ENCODE results near the gene CDKL2.
"Not testable (repeated sequence)": the region's sequence is repeated elsewhere in the genome, so short reads cannot be mapped to it uniquely, and the experiment has no call there.

The CDKL2 gene

GRCh38 chr4:75555294-75556164, 74.8 kb downstream of the CDKL2 start, which contains the start of gene ODAPH:
Gene ODAPH (plus strand): TSS chr4:75556066. CDS start chr4:75556083, 17 bp downstream.
- peak in 2 of 3 donors; percentile 6 to 13 for DNase-seq (ENCODE audit: low read depth in 2 of 3, low spot score in 1 of 3)

DNA sequence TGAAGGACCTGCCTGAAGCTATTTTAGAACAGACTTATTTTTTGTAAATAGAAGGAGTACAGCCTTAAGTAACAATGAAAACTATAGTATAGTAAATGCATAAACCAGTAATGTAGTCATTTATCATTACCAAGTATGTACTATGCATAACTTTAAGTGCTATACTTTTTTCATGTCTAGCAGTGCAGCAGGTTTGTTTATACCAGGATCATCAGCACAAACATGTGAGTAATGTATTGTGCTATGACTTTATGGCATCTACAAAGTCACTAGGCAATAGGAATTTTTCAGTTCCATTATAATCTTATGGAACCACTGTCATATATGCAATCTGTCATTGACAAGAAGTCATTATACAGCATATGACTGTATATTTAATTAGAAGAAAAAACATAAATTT, 77.9 kb downstream of the CDKL2 start:
- DNase-seq (ENCODE audit: low read depth in 2 of 3, low spot score in 1 of 3), result no peak

DNA sequence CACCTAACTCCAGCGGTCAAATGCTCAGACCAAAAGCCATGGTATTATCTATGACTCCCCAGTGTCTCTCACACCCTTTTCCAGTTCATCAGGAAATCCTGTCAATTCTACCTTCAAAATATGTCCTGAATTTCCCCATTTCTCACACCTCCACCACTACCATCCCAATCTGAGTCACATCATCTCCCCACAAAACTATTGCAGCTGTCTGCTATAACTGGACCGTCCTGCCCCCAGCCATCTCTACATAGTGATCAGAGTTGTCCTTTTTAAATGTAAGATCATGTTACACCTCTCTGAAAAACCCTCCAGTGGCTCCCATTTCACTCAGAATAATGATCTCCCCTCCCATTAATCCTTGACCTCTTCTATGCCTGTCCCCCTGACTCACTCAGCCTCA, 81.3 kb downstream of the CDKL2 start:
- no peak for DNase-seq (ENCODE audit: low read depth in 2 of 3, low spot score in 1 of 3)

DNA sequence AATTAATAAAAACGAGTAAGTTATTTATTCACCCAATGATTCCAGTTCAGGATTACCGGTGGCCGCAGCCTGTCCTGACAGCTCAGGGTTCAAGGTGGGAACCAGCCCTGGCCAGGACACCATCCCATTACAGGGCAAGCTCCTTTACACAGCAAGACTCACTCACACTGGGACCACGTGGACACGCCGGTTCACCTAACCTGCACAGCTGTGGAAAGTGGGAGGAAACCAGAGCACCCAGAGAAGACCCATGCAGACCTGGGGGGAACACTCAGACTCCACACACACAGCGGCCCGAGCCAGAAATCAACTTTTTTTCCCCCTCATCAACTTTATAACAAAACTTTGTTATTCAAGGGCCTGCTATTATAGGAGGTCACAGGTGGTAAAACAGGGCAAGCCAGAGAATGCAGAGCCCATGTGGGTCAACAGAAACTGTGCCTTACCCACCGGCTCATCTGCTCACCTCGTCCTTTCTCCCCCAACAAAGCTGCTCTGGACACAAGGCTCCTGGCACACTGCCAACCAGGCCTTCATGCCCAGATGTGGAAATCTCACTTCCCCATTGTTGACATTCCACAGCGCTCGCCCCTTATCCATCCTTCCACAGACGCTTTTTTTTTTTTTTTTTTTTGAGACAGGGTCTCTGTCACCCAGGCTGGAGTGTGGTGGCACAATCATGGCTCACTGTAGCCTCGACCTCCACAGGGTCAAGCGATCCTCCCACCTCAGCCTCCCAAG, 82.5 kb downstream of the CDKL2 start:
- no peak for DNase-seq (ENCODE audit: low read depth in 2 of 3, low spot score in 1 of 3)

- DNase-seq (ENCODE audit: low read depth in 2 of 3, low spot score in 1 of 3), result no peak
Observed at GRCh38 chr4:75545526-75545925, 84.8 kb downstream of the CDKL2 start.

DNA sequence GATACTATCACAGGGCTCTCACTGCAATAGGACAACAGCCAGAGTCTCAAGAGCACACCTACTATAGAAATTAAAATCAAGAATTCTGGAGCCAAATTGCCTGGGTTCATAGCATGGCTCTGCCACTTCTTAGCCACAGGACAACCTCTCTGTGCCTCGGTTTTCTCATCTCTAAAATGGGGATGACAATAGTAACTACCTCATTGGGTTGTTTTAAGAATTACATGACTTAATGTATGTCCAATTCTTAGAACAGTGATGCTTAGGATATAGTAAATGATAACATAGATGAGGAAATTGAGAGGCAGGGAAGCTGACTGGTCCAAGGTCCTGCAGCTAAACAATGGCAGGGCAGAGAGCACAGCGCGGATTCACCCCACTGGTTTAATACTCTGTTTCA, 85.5 kb downstream of the CDKL2 start:
- DNase-seq (ENCODE audit: low read depth in 2 of 3, low spot score in 1 of 3), result no peak

DNA sequence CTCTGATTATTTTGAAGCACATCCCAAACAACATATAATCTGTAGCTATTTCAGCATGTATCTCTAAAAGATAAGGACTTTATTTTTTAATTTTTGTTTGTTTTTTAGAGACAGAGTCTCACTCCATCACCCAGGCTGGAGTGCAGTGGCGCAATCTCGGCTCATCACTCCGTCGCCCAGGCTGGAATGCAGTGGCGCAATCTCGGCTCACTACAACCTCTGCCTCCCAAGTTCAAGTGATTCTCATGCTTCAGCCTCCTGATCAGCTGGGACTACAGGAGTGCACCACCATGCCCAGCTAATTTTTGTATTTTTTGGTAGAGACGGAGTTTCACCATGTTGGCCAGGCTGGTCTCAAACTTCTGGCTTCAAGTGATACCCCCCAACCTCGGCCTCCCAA, 86.1 kb downstream of the CDKL2 start:
- DNase-seq (ENCODE audit: low read depth in 2 of 3, low spot score in 1 of 3), result not testable (repeated sequence)

DNA sequence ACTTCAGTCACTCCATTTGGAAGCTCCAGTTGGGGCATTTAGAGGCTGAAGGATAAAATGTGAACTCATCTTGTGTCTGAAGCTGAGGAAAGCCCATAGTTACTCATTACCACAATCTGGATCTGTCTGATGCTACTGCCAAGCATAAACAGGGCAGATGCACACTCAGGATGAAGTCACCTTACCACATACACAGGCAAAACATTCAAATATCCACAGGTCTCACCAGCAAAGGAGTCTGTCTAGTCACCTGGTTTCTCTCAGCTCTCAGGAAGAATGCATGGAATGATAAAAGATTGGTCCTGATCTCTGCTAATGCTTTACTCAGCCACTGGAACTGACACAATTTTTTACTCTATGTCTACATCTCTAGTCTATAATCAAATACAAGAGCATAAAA, 87.5 kb downstream of the CDKL2 start:
- no peak for DNase-seq (ENCODE audit: low read depth in 2 of 3, low spot score in 1 of 3)

DNA sequence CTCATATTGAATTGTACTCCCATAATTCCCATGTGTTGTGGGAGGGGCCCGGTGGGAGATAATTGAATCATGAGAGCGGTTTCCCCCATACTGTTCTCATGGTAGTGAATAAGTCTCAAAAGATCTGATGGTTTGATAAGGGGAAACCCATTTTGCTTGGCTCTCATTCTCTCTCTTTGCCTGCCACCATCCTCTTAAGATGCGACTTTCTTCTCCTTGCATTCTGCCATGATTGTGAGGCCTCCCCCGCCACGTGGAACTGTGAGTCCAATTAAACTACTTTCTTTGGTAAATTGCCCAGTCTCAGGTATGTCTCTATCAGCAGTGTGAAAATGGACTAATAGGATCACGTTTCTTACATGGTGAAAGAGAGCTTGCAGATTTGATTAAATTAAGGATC, 93.0 kb downstream of the CDKL2 start:
- not testable (repeated sequence) for DNase-seq (ENCODE audit: low read depth in 2 of 3, low spot score in 1 of 3)

GRCh38 chr4:75533926-75534325, 96.4 kb downstream of the CDKL2 start:
- not testable (repeated sequence) for DNase-seq (ENCODE audit: low read depth in 2 of 3, low spot score in 1 of 3)

DNA sequence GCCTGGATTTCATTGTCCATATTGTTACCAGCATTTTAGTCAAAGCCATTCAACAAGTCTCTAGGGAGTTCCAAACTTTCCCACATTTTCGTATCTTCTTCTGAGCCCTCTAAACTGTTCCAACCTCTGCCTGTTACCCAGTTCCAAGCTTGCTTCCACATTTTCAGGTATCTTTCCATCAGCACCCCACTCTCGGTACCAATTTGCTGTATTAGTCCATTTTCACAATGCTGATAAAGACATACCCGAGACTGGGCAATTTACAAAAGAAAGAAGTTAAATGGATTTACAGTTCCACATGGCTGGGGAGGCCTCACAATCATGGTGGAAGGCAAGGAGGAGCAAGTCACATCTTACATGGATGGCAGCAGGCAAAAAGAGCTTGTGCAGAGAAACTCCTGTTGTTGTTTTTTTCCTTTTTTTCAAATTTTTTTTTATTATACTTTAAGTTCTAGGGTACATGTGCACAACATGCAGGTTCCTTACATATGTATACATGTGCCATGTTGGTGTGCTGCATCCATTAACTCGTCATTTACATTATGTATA, 96.9 kb downstream of the CDKL2 start:
- DNase-seq (ENCODE audit: low read depth in 2 of 3, low spot score in 1 of 3), result not testable (repeated sequence)

DNA sequence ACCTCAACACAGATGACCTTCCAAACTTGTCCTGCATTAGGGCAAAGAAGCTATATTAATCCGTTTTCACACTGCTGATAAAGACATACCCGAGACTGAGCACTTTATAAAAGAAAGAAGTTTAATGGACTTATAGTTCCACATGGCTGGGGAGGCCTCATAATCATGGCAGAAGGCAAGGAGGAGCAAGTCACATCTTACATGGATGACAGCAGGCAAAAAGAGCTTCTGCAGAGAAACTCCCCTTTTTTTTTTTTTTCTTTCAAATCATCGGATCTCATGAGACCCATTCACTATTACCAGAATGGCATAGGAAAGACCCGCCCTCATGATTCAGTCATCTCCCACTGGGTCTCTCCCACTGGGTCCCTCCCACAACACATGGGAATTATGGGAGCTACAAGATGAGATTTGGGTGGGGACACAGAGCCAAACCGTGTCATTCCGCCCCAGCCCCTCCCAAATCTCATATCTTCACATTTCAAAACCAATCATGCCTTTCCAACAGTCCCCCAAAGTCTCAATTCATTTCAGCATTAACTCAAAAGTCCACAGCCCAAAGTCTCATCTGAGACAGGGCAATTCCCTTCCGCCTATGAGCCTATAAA, 98.7 kb downstream of the CDKL2 start:
- DNase-seq (ENCODE audit: low read depth in 2 of 3, low spot score in 1 of 3), result not testable (repeated sequence)

DNA sequence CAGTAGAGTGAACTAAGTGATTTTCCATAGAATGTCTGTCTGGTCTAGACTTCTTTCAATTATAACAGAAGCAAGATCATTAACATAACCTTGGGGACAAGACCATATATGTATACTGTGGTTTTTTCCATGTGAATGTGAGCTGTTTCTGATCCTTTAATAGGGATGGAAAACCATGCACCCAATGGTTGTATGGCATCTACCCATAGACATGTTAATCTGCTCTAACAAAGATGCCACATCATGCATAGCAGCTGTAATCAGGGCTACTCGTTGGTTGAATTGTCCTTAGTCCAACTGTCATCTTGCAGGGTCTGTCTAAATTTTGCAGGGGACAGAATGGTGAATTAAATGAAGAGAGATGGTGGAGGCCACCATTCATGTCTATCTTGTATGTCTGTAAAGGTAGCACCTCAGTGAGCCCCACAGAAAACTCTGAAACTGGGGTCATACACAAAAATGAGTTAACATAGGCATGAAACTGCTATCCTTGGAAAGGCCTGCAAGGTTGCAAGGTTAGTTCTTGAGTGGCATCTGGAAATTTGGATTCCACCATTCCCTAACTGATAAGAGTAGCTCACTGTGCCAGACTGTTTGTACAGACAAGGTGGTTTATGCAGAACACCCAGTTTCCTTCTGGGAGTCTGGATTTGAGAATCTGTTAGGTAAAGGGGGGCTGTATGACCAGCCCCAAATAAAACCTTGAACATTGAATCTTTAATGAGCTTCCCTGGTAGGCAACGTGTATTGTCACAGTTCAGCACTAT, 99.6 kb downstream of the CDKL2 start:
- no peak for DNase-seq (ENCODE audit: low read depth in 2 of 3, low spot score in 1 of 3)
